Measurements from ENCODE around the gene RAPGEF6. TPM values are rescaled to one million over a fixed set of nuclear protein-coding genes. Genes with fewer than 3 reads are reported as not detected.
"Not testable (repeated sequence)": the region's sequence is repeated elsewhere in the genome, so short reads cannot be mapped to it uniquely, and the experiment has no call there.

The RAPGEF6 gene
- total RNA-seq, 1 experiment from 2014 or later, result 25.0 TPM

GRCh38 chr5:131488463-131488862, 146.6 kb downstream of the RAPGEF6 start:
- DNase-seq (ENCODE audit: low read depth, low spot score) (no peak), ATAC-seq (no peak)
- intact Hi-C loops (cut with micrococcal nuclease; ENCODE audit: unreplicated experiment), result no loop called here
- Histone ChIP-seq H3K9me3 (ENCODE audit: control insufficient read depth, insufficient read depth, low read depth, low read length) (no peaks in the 10 kb centered on the region), H3K36me3 (ENCODE audit: control insufficient read depth, insufficient read depth, low read length) (peaks cover 5% of the 10 kb centered on the region; the same call in 1 of the 2 replicates), H3K27ac (ENCODE audit: low read length) (no peak overlapping the region), H3K4me1 (ENCODE audit: control insufficient read depth, insufficient read depth, low read length) (no peaks in the 10 kb centered on the region), H3K4me3 (ENCODE audit: low read depth in 2 of 2, low read length in 2 of 2) (no peak overlapping the region), H3K27me3 (ENCODE audit: control insufficient read depth, insufficient read depth, low read length) (no peaks in the 10 kb centered on the region)
- BruUV-seq (replicated peaks), result no TSS peak
- ChIA-PET POLR2A (no interaction called here), CTCF (no interaction called here)
- TF ChIP-seq CTCF (IDR thresholded peaks at IDR 0.05) (no peak), TCF7L2 (IDR thresholded peaks at IDR 0.05; ENCODE audit: low read depth, low read length) (no peak), SIN3A (IDR thresholded peaks at IDR 0.05; ENCODE audit: borderline replicate concordance, insufficient read depth, low read depth, low read length) (no peak), POLR2AphosphoS5 (IDR thresholded peaks at IDR 0.05; ENCODE audit: low read depth, low read length) (no peak), REST (IDR thresholded peaks at IDR 0.05; ENCODE audit: insufficient read depth in 1 of 2, low read depth in 2 of 2, low read length in 1 of 2) (no peak)
- in situ Hi-C loops (cut with HindIII; ENCODE audit: low pct_unique_long_range_greater_than_20kb, low sequenced_read_pairs), result no loop called here

GRCh38 chr5:131487371-131487770, 147.7 kb downstream of the RAPGEF6 start:
- ATAC-seq; in situ Hi-C loops (cut with HindIII; ENCODE audit: low pct_unique_long_range_greater_than_20kb, low sequenced_read_pairs); intact Hi-C loops (cut with micrococcal nuclease; ENCODE audit: unreplicated experiment); POLR2A ChIA-PET; H3K4me3 ChIP-seq (ENCODE audit: low read depth in 2 of 2, low read length in 2 of 2); H3K4me1 ChIP-seq (ENCODE audit: control insufficient read depth, insufficient read depth, low read length); DNase-seq (ENCODE audit: low read depth, low spot score); CTCF ChIA-PET; H3K27me3 ChIP-seq (ENCODE audit: control insufficient read depth, insufficient read depth, low read length); H3K9me3 ChIP-seq (ENCODE audit: control insufficient read depth, insufficient read depth, low read depth, low read length); BruUV-seq (replicated peaks); H3K36me3 ChIP-seq (ENCODE audit: control insufficient read depth, insufficient read depth, low read length); H3K27ac ChIP-seq (ENCODE audit: low read length): not testable (repeated sequence)

- no peaks in the 10 kb centered on the region for H3K27me3 ChIP-seq (ENCODE audit: control insufficient read depth, insufficient read depth, low read length)
- no peak overlapping the region for H3K4me3 ChIP-seq (ENCODE audit: low read depth in 2 of 2, low read length in 2 of 2)
- no peaks in the 10 kb centered on the region for H3K4me1 ChIP-seq (ENCODE audit: control insufficient read depth, insufficient read depth, low read length)
- DNase-seq (ENCODE audit: low read depth, low spot score), result no peak
- intact Hi-C loops (cut with micrococcal nuclease; ENCODE audit: unreplicated experiment), result no loop called here
- H3K9me3 ChIP-seq (ENCODE audit: control insufficient read depth, insufficient read depth, low read depth, low read length), result no peaks in the 10 kb centered on the region
- BruUV-seq (replicated peaks), result no TSS peak
- peaks cover 5% of the 10 kb centered on the region for H3K36me3 ChIP-seq (ENCODE audit: control insufficient read depth, insufficient read depth, low read length)
- POLR2A ChIA-PET, result no interaction called here
- in situ Hi-C loops (cut with HindIII; ENCODE audit: low pct_unique_long_range_greater_than_20kb, low sequenced_read_pairs), result no loop called here
- CTCF ChIA-PET, result no interaction called here
- ATAC-seq, result no peak
- no peak overlapping the region for H3K27ac ChIP-seq (ENCODE audit: low read length)
- TF ChIP-seq SIN3A (IDR thresholded peaks at IDR 0.05; ENCODE audit: borderline replicate concordance, insufficient read depth, low read depth, low read length) (no peak), TCF7L2 (IDR thresholded peaks at IDR 0.05; ENCODE audit: low read depth, low read length) (no peak), REST (IDR thresholded peaks at IDR 0.05; ENCODE audit: insufficient read depth in 1 of 2, low read depth in 2 of 2, low read length in 1 of 2) (no peak), CTCF (IDR thresholded peaks at IDR 0.05) (no peak), POLR2AphosphoS5 (IDR thresholded peaks at IDR 0.05; ENCODE audit: low read depth, low read length) (no peak)
These were observed 152.4 kb downstream of the RAPGEF6 start for GRCh38 chr5:131482617-131483016.
